ENCODE results near the gene KIF15. TPM values are rescaled to one million over a fixed set of nuclear protein-coding genes. Genes with fewer than 3 reads are reported as not detected.

KIF15 gene
- total and polyA plus RNA-seq, 4 donors = 0.64 to 4.0 (median 0.92) TPM

DNA sequence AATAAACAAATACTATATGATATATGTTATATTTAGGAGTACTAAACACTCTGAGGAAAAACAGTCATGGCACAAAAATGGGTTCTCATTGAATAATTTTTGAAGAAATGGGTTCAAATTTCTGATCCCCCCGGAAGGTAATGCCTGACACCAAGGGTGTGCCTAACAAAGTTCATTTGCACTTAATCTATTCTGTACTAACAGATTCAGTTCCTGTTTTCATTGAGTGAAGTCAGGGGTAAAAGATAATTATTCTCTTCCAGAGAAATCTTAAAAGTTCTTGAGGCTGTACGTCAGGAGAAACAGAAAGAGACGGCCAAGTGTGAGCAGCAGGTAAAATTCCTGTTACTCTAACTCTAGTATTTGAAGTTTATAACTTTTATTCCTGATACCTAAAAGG, 65.6 kb downstream of the KIF15 start:
- DNase-seq = no peak
- no peak for ATAC-seq (ENCODE audit: insufficient read depth, low FRiP score)
- Histone ChIP-seq H3K36me3 (ENCODE audit: control insufficient read depth in 4 of 4, insufficient read depth in 4 of 4, low read length in 4 of 4) (peaks cover 0 to 11% (median 0%) of the 10 kb centered on the region in 4 donors), H3K9ac (ENCODE audit: insufficient read depth in 1 of 2, low read length in 2 of 2) (no peak overlapping the region), H3K27me3 (ENCODE audit: control insufficient read depth in 3 of 3, insufficient read depth in 3 of 3, low read length in 2 of 3) (no peaks in the 10 kb centered on the region), H3K4me3 (no peak overlapping the region), H3K9me3 (ENCODE audit: control insufficient read depth in 4 of 4, insufficient read depth in 3 of 4, low read length in 3 of 4) (no peaks in the 10 kb centered on the region), H3K27ac (ENCODE audit: low read depth in 1 of 2, low read length in 1 of 2) (no peak overlapping the region), H3K4me1 (ENCODE audit: control insufficient read depth in 5 of 5, insufficient read depth in 5 of 5, low read length in 5 of 5) (no peaks in the 10 kb centered on the region)
- TF ChIP-seq, protein P1, sequence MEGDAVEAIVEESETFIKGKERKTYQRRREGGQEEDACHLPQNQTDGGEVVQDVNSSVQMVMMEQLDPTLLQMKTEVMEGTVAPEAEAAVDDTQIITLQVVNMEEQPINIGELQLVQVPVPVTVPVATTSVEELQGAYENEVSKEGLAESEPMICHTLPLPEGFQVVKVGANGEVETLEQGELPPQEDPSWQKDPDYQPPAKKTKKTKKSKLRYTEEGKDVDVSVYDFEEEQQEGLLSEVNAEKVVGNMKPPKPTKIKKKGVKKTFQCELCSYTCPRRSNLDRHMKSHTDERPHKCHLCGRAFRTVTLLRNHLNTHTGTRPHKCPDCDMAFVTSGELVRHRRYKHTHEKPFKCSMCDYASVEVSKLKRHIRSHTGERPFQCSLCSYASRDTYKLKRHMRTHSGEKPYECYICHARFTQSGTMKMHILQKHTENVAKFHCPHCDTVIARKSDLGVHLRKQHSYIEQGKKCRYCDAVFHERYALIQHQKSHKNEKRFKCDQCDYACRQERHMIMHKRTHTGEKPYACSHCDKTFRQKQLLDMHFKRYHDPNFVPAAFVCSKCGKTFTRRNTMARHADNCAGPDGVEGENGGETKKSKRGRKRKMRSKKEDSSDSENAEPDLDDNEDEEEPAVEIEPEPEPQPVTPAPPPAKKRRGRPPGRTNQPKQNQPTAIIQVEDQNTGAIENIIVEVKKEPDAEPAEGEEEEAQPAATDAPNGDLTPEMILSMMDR (IDR thresholded peaks at IDR 0.05; ENCODE audit: control extremely low read depth, extremely low read depth) = no peak
- WGBS, 2 donors = 92 to 95% methylated on average over 3 of the region's 3 CpGs

DNA sequence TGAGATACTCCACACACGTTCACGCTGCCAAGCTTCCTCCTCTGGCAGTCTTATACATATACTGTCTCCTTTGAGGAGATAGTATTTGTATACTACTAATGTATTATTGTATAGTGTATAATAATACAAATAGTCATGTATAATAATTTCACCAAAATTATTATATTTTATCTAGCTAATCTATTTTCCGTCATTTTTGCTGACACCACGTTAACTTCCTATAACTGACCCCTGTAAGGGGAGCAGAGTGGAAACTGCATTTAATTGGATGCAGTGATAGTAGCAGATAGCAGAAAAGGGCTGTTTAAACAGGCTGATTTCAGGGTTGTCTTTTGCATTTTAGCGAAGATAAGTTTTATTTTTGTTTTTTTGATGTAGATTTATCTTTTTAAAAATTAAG, 69.6 kb downstream of the KIF15 start:
- H3K36me3 ChIP-seq (ENCODE audit: control insufficient read depth in 4 of 4, insufficient read depth in 4 of 4, low read length in 4 of 4) = peaks cover 0 to 11% (median 0%) of the 10 kb centered on the region in 4 donors
- H3K4me1 ChIP-seq (ENCODE audit: control insufficient read depth in 5 of 5, insufficient read depth in 5 of 5, low read length in 5 of 5) = no peaks in the 10 kb centered on the region
- WGBS, 2 donors = 92 to 95% methylated on average over 5 of the region's 5 CpGs
- TF ChIP-seq, protein P1 (IDR thresholded peaks at IDR 0.05; ENCODE audit: control extremely low read depth, extremely low read depth) = no peak
- DNase-seq (no peak), ATAC-seq (ENCODE audit: insufficient read depth, low FRiP score) (no peak)
- H3K9ac ChIP-seq (ENCODE audit: insufficient read depth in 1 of 2, low read length in 2 of 2) = no peak overlapping the region
- H3K27me3 ChIP-seq (ENCODE audit: control insufficient read depth in 3 of 3, insufficient read depth in 3 of 3, low read length in 2 of 3) = no peaks in the 10 kb centered on the region
- no peak overlapping the region for H3K27ac ChIP-seq (ENCODE audit: low read depth in 1 of 2, low read length in 1 of 2)
- peaks cover 0 to 2% (median 0%) of the 10 kb centered on the region in 4 donors for H3K9me3 ChIP-seq (ENCODE audit: control insufficient read depth in 4 of 4, insufficient read depth in 3 of 4, low read length in 3 of 4)
- H3K4me3 ChIP-seq = no peak overlapping the region

DNA sequence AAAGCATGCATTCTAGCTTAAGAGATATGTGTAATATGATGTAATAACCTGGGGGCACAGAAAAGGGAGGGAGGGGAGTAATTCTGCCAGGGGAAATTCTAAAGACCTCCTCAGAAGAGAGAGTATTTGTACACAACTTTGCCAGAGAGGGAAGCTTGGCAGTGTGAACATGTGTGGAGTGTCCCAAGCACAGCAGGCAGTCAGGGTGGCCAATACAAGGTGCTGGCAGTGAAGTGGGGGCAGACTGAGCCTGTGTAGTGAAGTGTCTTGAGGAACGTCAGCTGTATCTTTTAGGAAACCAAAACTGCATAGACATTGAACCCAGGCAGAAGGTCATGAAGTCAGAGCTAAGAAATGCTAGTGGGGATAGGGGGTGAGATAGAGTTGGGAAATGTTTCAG, 70.4 kb downstream of the KIF15 start:
- TF ChIP-seq, protein P1 (IDR thresholded peaks at IDR 0.05; ENCODE audit: control extremely low read depth, extremely low read depth) = no peak
- Histone ChIP-seq H3K9me3 (ENCODE audit: control insufficient read depth in 4 of 4, insufficient read depth in 3 of 4, low read length in 3 of 4) (peaks cover 2 to 7% (median 4%) of the 10 kb centered on the region in 4 donors), H3K4me3 (no peak overlapping the region), H3K27me3 (ENCODE audit: control insufficient read depth in 3 of 3, insufficient read depth in 3 of 3, low read length in 2 of 3) (no peaks in the 10 kb centered on the region), H3K4me1 (ENCODE audit: control insufficient read depth in 5 of 5, insufficient read depth in 5 of 5, low read length in 5 of 5) (no peaks in the 10 kb centered on the region), H3K36me3 (ENCODE audit: control insufficient read depth in 4 of 4, insufficient read depth in 4 of 4, low read length in 4 of 4) (peaks cover 0 to 17% (median 2%) of the 10 kb centered on the region in 4 donors), H3K9ac (ENCODE audit: insufficient read depth in 1 of 2, low read length in 2 of 2) (no peak overlapping the region), H3K27ac (ENCODE audit: low read depth in 1 of 2, low read length in 1 of 2) (peak overlapping the region in 1 of 2 donors; percentile 48)
- no peak for DNase-seq
- ATAC-seq (ENCODE audit: insufficient read depth, low FRiP score) = no peak
- WGBS, 2 donors = 86 to 91% methylated on average over 1 of the region's 1 CpG

DNA sequence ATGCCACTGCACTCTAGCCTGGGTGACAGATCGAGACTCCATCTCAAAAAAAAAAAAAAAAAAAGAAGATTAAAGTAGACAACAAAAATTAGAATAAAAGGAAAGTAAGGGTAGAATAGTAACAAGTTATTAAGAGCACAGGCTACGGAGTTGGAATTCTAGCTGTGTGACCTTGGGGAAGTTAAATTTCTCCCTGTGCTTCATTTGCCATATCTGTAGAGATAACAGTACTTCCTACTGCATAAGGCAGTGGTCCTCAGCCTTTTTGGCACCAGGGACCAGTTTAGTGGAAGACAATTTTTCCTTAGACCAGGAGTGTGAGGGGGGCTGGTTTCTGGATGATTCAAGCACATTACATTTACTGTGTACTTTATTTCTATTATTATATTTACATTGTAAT, 71.4 kb downstream of the KIF15 start:
- H3K4me1 ChIP-seq (ENCODE audit: control insufficient read depth in 5 of 5, insufficient read depth in 5 of 5, low read length in 5 of 5) = no peaks in the 10 kb centered on the region
- TF ChIP-seq, protein P1 (IDR thresholded peaks at IDR 0.05; ENCODE audit: control extremely low read depth, extremely low read depth) = no peak
- H3K27me3 ChIP-seq (ENCODE audit: control insufficient read depth in 3 of 3, insufficient read depth in 3 of 3, low read length in 2 of 3) = no peaks in the 10 kb centered on the region
- H3K4me3 ChIP-seq = no peak overlapping the region
- peaks cover 2 to 7% (median 4%) of the 10 kb centered on the region in 4 donors for H3K9me3 ChIP-seq (ENCODE audit: control insufficient read depth in 4 of 4, insufficient read depth in 3 of 4, low read length in 3 of 4)
- H3K9ac ChIP-seq (ENCODE audit: insufficient read depth in 1 of 2, low read length in 2 of 2) = no peak overlapping the region
- H3K27ac ChIP-seq (ENCODE audit: low read depth in 1 of 2, low read length in 1 of 2) = peak overlapping the region in 1 of 2 donors; percentile 16
- 67 to 100% methylated on average over 1 to 2 of the region's 2 CpGs for WGBS, 2 donors
- H3K36me3 ChIP-seq (ENCODE audit: control insufficient read depth in 4 of 4, insufficient read depth in 4 of 4, low read length in 4 of 4) = peaks cover 0 to 17% (median 2%) of the 10 kb centered on the region in 4 donors
- DNase-seq = no peak
- ATAC-seq (ENCODE audit: insufficient read depth, low FRiP score) = no peak

All from lung (tissue), 12 donors.